ENCODE measurements around the gene CAMK2D. TPM values are rescaled to one million over a fixed set of nuclear protein-coding genes. Genes with fewer than 3 reads are reported as not detected.

The CAMK2D gene
- total and polyA plus RNA-seq, 2 donors (not counting 1 experiment from before 2014, with no cell fraction given): 120 to 262 TPM

DNA sequence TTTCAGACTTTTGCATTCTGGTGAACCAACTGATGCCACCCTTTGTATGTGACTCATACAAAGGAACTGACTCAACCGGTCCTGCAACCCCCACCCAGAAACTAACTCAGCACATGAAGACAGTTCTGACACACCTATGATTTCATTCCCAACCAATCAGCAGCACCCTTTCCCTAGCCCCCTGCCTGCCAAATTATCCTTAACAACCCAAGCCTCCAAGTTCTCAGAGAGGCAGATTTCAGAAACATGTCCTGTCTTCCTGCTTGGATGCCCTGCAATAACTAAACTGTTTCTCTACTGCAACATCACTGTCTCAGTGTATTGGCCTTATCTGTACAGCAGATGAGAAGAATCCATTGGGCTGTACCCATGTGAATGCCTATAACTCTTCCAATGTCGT is 284.7 kb downstream of the CAMK2D start:
- no peak overlapping the region for H3K4me3 ChIP-seq (replicated peaks in 1 of 4; ENCODE audit: control extremely low read depth in 1 of 4, insufficient read depth in 1 of 4, low read depth in 3 of 4, low read length in 4 of 4)
- H4K20me1 ChIP-seq (ENCODE audit: control insufficient read depth, extremely low read depth, insufficient read depth, low read length): no peaks in the 10 kb centered on the region
- H3K79me2 ChIP-seq (ENCODE audit: control insufficient read depth, insufficient read depth, low read length): no peaks in the 10 kb centered on the region
- H3K9ac ChIP-seq (ENCODE audit: insufficient read depth, low read length): no peak overlapping the region
- H3K36me3 ChIP-seq (ENCODE audit: control insufficient read depth, insufficient read depth, low read length): no peaks in the 10 kb centered on the region
- no peak overlapping the region for H3K4me2 ChIP-seq (ENCODE audit: extremely low read depth, insufficient read depth, low read length)
- DNase-seq (ENCODE audit: low read depth in 2 of 2): peak; percentile 32 to 39
- H3K9me3 ChIP-seq (ENCODE audit: control insufficient read depth, insufficient read depth, low read depth, low read length): peaks cover 2% of the 10 kb centered on the region
- TF ChIP-seq, protein P1, sequence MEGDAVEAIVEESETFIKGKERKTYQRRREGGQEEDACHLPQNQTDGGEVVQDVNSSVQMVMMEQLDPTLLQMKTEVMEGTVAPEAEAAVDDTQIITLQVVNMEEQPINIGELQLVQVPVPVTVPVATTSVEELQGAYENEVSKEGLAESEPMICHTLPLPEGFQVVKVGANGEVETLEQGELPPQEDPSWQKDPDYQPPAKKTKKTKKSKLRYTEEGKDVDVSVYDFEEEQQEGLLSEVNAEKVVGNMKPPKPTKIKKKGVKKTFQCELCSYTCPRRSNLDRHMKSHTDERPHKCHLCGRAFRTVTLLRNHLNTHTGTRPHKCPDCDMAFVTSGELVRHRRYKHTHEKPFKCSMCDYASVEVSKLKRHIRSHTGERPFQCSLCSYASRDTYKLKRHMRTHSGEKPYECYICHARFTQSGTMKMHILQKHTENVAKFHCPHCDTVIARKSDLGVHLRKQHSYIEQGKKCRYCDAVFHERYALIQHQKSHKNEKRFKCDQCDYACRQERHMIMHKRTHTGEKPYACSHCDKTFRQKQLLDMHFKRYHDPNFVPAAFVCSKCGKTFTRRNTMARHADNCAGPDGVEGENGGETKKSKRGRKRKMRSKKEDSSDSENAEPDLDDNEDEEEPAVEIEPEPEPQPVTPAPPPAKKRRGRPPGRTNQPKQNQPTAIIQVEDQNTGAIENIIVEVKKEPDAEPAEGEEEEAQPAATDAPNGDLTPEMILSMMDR (conservative IDR thresholded peaks at IDR 0.05 in 1 of 2, IDR thresholded peaks at IDR 0.05 in 1 of 2; ENCODE audit: low read depth in 1 of 2, low read length in 2 of 2): no peak
- TF ChIP-seq EZH2 (IDR thresholded peaks at IDR 0.05; ENCODE audit: low read length, missing control alignments): no peak
- H3K27ac ChIP-seq (ENCODE audit: insufficient read depth, low read length): no peak overlapping the region
- H3K27me3 ChIP-seq (ENCODE audit: control insufficient read depth, insufficient read depth, low read length): no peaks in the 10 kb centered on the region
- H2AFZ ChIP-seq (ENCODE audit: low read length): no peak overlapping the region
- peaks cover 5% of the 10 kb centered on the region for H3K4me1 ChIP-seq (ENCODE audit: control insufficient read depth, extremely low read depth, insufficient read depth, low read length)

DNA sequence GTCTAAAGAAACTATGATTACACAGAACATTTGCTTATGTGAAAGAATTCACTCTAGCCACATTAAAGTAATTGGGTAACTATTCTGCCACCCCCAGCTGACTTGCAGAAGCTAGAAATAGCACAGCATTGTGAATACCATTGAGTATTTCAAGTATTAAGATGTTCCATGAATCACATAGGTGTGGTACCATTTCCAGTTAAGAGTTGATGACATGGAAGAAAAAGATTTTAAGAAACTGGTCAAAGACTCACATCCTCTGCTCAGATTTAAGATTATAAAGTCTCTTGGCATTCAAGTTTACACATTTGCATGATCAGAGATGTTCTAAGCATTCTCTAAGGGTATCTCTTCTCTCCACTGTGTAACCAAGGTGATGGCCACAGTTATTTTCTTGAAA is 287.5 kb downstream of the CAMK2D start:
- Histone ChIP-seq H3K36me3 (ENCODE audit: control insufficient read depth, insufficient read depth, low read length) (no peaks in the 10 kb centered on the region), H2AFZ (ENCODE audit: low read length) (no peak overlapping the region), H3K79me2 (ENCODE audit: control insufficient read depth, insufficient read depth, low read length) (no peaks in the 10 kb centered on the region), H3K9me3 (ENCODE audit: control insufficient read depth, insufficient read depth, low read depth, low read length) (peaks cover 2% of the 10 kb centered on the region), H3K9ac (ENCODE audit: insufficient read depth, low read length) (no peak overlapping the region), H4K20me1 (ENCODE audit: control insufficient read depth, extremely low read depth, insufficient read depth, low read length) (no peaks in the 10 kb centered on the region), H3K4me3 (replicated peaks in 1 of 4; ENCODE audit: control extremely low read depth in 1 of 4, insufficient read depth in 1 of 4, low read depth in 3 of 4, low read length in 4 of 4) (no peak overlapping the region), H3K27me3 (ENCODE audit: control insufficient read depth, insufficient read depth, low read length) (no peaks in the 10 kb centered on the region), H3K27ac (ENCODE audit: insufficient read depth, low read length) (peak overlapping the region; percentile 58), H3K4me1 (ENCODE audit: control insufficient read depth, extremely low read depth, insufficient read depth, low read length) (peaks cover 12% of the 10 kb centered on the region), H3K4me2 (ENCODE audit: extremely low read depth, insufficient read depth, low read length) (no peak overlapping the region)
- no peak for TF ChIP-seq EZH2 (IDR thresholded peaks at IDR 0.05; ENCODE audit: low read length, missing control alignments)
- TF ChIP-seq, protein P1 (conservative IDR thresholded peaks at IDR 0.05 in 1 of 2, IDR thresholded peaks at IDR 0.05 in 1 of 2; ENCODE audit: low read depth in 1 of 2, low read length in 2 of 2): no peak
- peak; percentile 77 to 97 for DNase-seq (ENCODE audit: low read depth in 2 of 2)

DNA sequence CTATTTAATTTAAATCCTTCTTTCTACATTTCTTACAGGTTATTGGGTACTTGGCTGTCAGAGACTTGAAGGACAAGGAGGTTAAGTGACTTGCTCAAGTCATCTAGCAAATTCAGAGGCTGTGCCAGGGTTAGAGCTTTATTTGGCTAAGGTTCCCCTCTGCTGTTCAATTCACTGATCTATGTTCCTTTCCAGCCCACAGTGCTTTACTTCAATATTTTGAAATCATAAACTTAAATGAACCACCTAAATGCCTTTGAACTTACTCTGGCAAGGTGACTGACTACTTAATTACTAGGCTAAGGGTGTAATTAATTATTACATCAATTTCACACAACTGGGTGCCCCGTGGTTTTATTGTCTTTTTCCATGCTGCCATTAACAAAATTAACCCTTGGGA is 288.7 kb downstream of the CAMK2D start:
- H4K20me1 ChIP-seq (ENCODE audit: control insufficient read depth, extremely low read depth, insufficient read depth, low read length): no peaks in the 10 kb centered on the region
- H3K4me3 ChIP-seq (replicated peaks in 1 of 4; ENCODE audit: control extremely low read depth in 1 of 4, insufficient read depth in 1 of 4, low read depth in 3 of 4, low read length in 4 of 4): no peak overlapping the region
- H3K36me3 ChIP-seq (ENCODE audit: control insufficient read depth, insufficient read depth, low read length): no peaks in the 10 kb centered on the region
- DNase-seq (ENCODE audit: low read depth in 2 of 2): no peak
- peaks cover 17% of the 10 kb centered on the region for H3K4me1 ChIP-seq (ENCODE audit: control insufficient read depth, extremely low read depth, insufficient read depth, low read length)
- no peaks in the 10 kb centered on the region for H3K27me3 ChIP-seq (ENCODE audit: control insufficient read depth, insufficient read depth, low read length)
- TF ChIP-seq, protein P1 (conservative IDR thresholded peaks at IDR 0.05 in 1 of 2, IDR thresholded peaks at IDR 0.05 in 1 of 2; ENCODE audit: low read depth in 1 of 2, low read length in 2 of 2): no peak
- no peak for TF ChIP-seq EZH2 (IDR thresholded peaks at IDR 0.05; ENCODE audit: low read length, missing control alignments)
- H3K9ac ChIP-seq (ENCODE audit: insufficient read depth, low read length): no peak overlapping the region
- H3K9me3 ChIP-seq (ENCODE audit: control insufficient read depth, insufficient read depth, low read depth, low read length): peaks cover 2% of the 10 kb centered on the region
- no peaks in the 10 kb centered on the region for H3K79me2 ChIP-seq (ENCODE audit: control insufficient read depth, insufficient read depth, low read length)
- H2AFZ ChIP-seq (ENCODE audit: low read length): no peak overlapping the region
- peak overlapping the region; percentile 45 for H3K27ac ChIP-seq (ENCODE audit: insufficient read depth, low read length)
- H3K4me2 ChIP-seq (ENCODE audit: extremely low read depth, insufficient read depth, low read length): no peak overlapping the region

Measured in fibroblast of lung (primary cell).